ENCODE data around the gene GLIPR2.

DNA sequence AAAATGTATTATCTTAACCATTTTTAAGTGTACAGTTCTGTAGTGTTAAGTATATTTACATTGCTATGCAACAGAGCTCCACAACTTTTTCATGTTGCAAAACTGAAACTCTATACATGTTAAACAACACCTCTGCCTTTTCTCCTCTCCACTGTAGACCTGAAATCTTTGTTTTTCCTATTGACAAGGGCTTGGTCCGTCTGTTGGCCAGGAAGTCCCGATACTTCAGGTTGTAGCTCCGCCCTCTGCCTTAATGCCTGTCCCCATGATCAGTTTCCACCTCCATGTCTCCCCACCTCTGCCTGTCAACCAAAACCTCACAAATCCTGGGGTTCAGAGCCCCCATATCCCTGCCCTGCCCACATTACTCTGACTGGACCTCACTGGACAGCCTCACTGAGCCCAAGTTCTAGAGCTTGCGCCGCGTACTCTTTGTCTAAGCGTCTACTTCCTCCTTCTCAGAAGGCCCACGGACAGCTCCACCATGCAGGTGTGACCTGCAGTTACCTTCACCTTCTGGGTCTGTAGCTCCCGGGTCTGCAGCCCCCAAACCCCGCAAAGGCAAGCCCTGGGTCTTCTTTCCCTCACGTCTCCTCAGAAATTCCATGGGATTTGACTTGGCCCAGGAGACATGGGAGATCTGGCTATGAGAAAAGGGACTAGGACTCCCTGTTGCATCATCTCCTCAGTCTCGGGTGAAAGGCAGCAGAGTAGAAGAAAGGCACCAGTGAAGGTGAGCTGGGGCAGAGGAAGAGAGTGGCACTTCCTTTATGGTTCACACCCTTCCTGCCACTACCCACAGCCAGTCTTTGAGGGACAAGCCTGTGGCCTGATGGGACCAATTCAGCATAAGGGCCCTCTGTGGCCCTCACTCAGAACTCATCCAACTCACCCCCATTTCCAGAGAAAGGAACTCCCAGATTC is 8.0 kb downstream of the GLIPR2 start:
- TF ChIP-seq, protein P1, sequence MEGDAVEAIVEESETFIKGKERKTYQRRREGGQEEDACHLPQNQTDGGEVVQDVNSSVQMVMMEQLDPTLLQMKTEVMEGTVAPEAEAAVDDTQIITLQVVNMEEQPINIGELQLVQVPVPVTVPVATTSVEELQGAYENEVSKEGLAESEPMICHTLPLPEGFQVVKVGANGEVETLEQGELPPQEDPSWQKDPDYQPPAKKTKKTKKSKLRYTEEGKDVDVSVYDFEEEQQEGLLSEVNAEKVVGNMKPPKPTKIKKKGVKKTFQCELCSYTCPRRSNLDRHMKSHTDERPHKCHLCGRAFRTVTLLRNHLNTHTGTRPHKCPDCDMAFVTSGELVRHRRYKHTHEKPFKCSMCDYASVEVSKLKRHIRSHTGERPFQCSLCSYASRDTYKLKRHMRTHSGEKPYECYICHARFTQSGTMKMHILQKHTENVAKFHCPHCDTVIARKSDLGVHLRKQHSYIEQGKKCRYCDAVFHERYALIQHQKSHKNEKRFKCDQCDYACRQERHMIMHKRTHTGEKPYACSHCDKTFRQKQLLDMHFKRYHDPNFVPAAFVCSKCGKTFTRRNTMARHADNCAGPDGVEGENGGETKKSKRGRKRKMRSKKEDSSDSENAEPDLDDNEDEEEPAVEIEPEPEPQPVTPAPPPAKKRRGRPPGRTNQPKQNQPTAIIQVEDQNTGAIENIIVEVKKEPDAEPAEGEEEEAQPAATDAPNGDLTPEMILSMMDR (conservative IDR thresholded peaks at IDR 0.05; ENCODE audit: low read depth in 2 of 2) = no peak
- no peak for TF ChIP-seq EZH2 (IDR thresholded peaks at IDR 0.05; ENCODE audit: low read depth, unreplicated experiment)
- TF ChIP-seq POLR2AphosphoS5 (IDR thresholded peaks at IDR 0.05; ENCODE audit: low read depth) = no peak
- no peak for TF ChIP-seq EZH2phosphoT487 (IDR thresholded peaks at IDR 0.05; ENCODE audit: unreplicated experiment)
- TF ChIP-seq, protein P2, sequence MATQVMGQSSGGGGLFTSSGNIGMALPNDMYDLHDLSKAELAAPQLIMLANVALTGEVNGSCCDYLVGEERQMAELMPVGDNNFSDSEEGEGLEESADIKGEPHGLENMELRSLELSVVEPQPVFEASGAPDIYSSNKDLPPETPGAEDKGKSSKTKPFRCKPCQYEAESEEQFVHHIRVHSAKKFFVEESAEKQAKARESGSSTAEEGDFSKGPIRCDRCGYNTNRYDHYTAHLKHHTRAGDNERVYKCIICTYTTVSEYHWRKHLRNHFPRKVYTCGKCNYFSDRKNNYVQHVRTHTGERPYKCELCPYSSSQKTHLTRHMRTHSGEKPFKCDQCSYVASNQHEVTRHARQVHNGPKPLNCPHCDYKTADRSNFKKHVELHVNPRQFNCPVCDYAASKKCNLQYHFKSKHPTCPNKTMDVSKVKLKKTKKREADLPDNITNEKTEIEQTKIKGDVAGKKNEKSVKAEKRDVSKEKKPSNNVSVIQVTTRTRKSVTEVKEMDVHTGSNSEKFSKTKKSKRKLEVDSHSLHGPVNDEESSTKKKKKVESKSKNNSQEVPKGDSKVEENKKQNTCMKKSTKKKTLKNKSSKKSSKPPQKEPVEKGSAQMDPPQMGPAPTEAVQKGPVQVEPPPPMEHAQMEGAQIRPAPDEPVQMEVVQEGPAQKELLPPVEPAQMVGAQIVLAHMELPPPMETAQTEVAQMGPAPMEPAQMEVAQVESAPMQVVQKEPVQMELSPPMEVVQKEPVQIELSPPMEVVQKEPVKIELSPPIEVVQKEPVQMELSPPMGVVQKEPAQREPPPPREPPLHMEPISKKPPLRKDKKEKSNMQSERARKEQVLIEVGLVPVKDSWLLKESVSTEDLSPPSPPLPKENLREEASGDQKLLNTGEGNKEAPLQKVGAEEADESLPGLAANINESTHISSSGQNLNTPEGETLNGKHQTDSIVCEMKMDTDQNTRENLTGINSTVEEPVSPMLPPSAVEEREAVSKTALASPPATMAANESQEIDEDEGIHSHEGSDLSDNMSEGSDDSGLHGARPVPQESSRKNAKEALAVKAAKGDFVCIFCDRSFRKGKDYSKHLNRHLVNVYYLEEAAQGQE (IDR thresholded peaks at IDR 0.05; ENCODE audit: unreplicated experiment) = no peak
- TF ChIP-seq CREB1 (CRISPR knock-in tag; IDR thresholded peaks at IDR 0.05; ENCODE audit: low read depth) = no peak

Data from GM23338 (cell line).